ENCODE results near the gene CREB3L1. TPM values are rescaled to one million over a fixed set of nuclear protein-coding genes. Genes with fewer than 3 reads are reported as not detected.
A peak's percentile ranks its signal among the peaks of the same experiment; 100 is the strongest.

CREB3L1 gene
- total and polyA plus RNA-seq, 4 donors: 16.8 to 54.0 (median 36.8) TPM

DNA sequence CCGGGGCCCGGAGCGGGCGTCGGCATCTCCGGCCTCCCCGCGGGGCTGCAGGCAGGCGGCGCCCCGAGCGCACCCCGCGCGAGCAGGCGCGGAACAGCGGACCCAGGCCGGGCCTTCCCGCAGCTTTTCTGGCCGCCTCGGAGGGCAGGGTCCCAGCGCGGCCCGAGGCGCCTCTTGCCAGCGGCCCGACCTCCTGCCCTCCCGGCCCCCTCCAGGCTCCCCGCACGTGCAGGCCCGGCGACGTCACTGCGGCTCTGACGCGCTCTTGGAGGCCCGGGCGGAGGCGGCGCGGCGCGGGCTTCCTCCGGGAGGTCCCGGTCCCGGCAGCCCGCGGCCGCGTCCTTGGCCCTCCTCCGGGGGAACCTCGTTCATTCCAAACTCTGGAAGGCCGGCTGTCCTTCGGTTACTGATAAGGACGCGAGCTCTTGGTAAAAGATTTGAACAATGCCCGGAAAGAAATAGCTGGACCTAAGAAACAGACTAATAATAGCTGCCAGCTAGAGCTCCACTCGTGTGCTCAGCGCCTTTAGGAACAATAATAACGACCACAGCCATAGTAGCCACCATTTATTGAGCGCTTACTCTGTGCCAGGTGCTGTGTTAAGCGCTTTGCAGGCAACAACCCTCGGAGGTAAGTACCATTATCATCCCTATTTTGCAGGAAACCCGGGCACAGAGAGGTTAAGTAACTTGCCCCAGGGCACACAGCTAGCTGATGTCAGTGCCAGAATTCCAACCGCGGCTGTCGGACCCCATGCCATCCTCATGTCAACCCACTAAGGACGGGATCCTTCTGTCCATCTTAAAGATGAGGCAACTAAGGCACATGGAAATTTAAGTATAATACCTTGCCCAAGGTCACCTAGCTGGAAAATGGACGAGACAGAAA, 39.1 kb upstream of the CREB3L1 start:
- peak overlapping the region; percentile 72 to 91 for H3K27ac ChIP-seq (ENCODE audit: low read depth in 1 of 2, low read length in 1 of 2)
- H3K9ac ChIP-seq (ENCODE audit: insufficient read depth in 1 of 2, low read length in 2 of 2): peak overlapping the region in 1 of 2 donors; percentile 62
- no peaks in the 10 kb centered on the region for H3K9me3 ChIP-seq (ENCODE audit: control insufficient read depth in 4 of 4, insufficient read depth in 3 of 4, low read length in 3 of 4)
- DNase-seq: peak; percentile 65 to 79 (median 76)
- TF ChIP-seq, protein P1, sequence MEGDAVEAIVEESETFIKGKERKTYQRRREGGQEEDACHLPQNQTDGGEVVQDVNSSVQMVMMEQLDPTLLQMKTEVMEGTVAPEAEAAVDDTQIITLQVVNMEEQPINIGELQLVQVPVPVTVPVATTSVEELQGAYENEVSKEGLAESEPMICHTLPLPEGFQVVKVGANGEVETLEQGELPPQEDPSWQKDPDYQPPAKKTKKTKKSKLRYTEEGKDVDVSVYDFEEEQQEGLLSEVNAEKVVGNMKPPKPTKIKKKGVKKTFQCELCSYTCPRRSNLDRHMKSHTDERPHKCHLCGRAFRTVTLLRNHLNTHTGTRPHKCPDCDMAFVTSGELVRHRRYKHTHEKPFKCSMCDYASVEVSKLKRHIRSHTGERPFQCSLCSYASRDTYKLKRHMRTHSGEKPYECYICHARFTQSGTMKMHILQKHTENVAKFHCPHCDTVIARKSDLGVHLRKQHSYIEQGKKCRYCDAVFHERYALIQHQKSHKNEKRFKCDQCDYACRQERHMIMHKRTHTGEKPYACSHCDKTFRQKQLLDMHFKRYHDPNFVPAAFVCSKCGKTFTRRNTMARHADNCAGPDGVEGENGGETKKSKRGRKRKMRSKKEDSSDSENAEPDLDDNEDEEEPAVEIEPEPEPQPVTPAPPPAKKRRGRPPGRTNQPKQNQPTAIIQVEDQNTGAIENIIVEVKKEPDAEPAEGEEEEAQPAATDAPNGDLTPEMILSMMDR (IDR thresholded peaks at IDR 0.05; ENCODE audit: control extremely low read depth, extremely low read depth): no peak
- H3K4me1 ChIP-seq (ENCODE audit: control insufficient read depth in 5 of 5, insufficient read depth in 5 of 5, low read length in 5 of 5): peaks cover 5 to 29% (median 11%) of the 10 kb centered on the region in 5 donors
- H3K27me3 ChIP-seq (ENCODE audit: control insufficient read depth in 3 of 3, insufficient read depth in 3 of 3, low read length in 2 of 3): peaks cover 0 to 42% (median 26%) of the 10 kb centered on the region in 3 donors
- ATAC-seq (ENCODE audit: insufficient read depth, low FRiP score): peak; percentile 52
- WGBS, 2 donors: 1% methylated on average over 57 to 70 of the region's 70 CpGs
- H3K36me3 ChIP-seq (ENCODE audit: control insufficient read depth in 4 of 4, insufficient read depth in 4 of 4, low read length in 4 of 4): no peaks in the 10 kb centered on the region
- H3K4me3 ChIP-seq: peak overlapping the region; percentile 37

DNA sequence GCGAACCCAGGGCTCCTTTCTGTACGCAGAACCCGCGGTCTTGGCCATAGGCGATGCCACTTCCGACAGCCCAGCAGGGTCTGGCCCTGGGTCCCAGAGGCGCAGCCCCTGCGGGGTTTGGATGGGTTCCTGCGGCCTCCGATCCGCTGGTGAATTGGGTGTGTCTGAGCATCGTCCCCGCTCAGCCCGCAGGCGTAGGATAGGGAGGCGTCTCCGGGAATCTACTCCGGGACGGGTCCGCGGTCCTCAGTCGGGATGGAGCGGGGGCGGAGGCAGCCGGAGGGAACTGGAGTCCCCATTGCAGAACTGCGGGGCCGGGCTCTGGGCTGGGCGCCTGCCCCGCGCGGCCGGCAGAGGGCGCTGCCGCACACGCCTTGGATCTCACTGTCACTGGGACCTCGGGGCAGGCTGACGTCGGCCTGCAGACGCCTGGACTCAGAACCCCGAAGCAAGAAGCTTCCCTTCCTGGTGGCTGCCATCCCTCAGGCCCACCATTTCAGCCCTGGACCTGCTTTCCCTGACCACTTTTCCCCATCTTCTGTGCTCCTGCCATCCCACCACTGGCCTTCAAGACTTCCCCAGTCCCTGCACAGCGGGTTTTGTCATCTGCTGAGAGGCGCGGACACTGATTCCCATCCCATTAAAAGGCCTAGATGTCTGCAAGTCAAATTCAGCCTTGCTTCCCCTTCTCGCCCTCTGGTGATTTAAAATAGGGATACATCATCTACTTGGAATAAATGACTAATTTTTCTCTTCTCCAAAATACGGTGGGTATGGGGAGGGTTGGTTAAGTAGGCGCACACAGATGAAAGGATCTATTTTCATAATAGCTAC, 38.3 kb upstream of the CREB3L1 start:
- WGBS, 2 donors: 11 to 17% methylated on average over 32 to 46 of the region's 46 CpGs
- Histone ChIP-seq H3K36me3 (ENCODE audit: control insufficient read depth in 4 of 4, insufficient read depth in 4 of 4, low read length in 4 of 4) (no peaks in the 10 kb centered on the region), H3K9me3 (ENCODE audit: control insufficient read depth in 4 of 4, insufficient read depth in 3 of 4, low read length in 3 of 4) (no peaks in the 10 kb centered on the region), H3K4me1 (ENCODE audit: control insufficient read depth in 5 of 5, insufficient read depth in 5 of 5, low read length in 5 of 5) (peaks cover 6 to 35% (median 14%) of the 10 kb centered on the region in 5 donors), H3K27me3 (ENCODE audit: control insufficient read depth in 3 of 3, insufficient read depth in 3 of 3, low read length in 2 of 3) (peaks cover 0 to 36% (median 17%) of the 10 kb centered on the region in 3 donors), H3K27ac (ENCODE audit: low read depth in 1 of 2, low read length in 1 of 2) (peak overlapping the region; percentile 72 to 91), H3K4me3 (no peak overlapping the region), H3K9ac (ENCODE audit: insufficient read depth in 1 of 2, low read length in 2 of 2) (peak overlapping the region in 1 of 2 donors; percentile 73)
- DNase-seq: peak; percentile 91 to 94 (median 92)
- ATAC-seq (ENCODE audit: insufficient read depth, low FRiP score): peak; percentile 64
- TF ChIP-seq, protein P1 (IDR thresholded peaks at IDR 0.05; ENCODE audit: control extremely low read depth, extremely low read depth): peak; percentile 96

DNA sequence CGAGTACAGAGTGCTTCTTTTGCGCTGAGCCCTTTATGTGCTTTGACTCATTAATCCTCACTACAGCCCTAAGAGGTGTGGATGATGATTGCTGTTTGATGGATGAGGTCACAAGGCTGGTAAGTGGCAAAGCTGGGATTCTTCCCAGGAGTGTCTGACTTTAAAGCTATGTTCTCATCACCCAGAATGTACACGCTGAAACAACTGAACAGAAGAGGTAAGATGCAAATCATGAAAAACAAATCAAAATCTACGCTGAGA, 37.7 kb upstream of the CREB3L1 start:
- peaks cover 6 to 35% (median 14%) of the 10 kb centered on the region in 5 donors for H3K4me1 ChIP-seq (ENCODE audit: control insufficient read depth in 5 of 5, insufficient read depth in 5 of 5, low read length in 5 of 5)
- no peak overlapping the region for H3K4me3 ChIP-seq
- peaks cover 0 to 31% (median 12%) of the 10 kb centered on the region in 3 donors for H3K27me3 ChIP-seq (ENCODE audit: control insufficient read depth in 3 of 3, insufficient read depth in 3 of 3, low read length in 2 of 3)
- 70 to 83% methylated on average over 4 of the region's 4 CpGs for WGBS, 2 donors
- DNase-seq (no peak), ATAC-seq (ENCODE audit: insufficient read depth, low FRiP score) (no peak)
- H3K9me3 ChIP-seq (ENCODE audit: control insufficient read depth in 4 of 4, insufficient read depth in 3 of 4, low read length in 3 of 4): no peaks in the 10 kb centered on the region
- no peak overlapping the region for H3K9ac ChIP-seq (ENCODE audit: insufficient read depth in 1 of 2, low read length in 2 of 2)
- no peak overlapping the region for H3K27ac ChIP-seq (ENCODE audit: low read depth in 1 of 2, low read length in 1 of 2)
- H3K36me3 ChIP-seq (ENCODE audit: control insufficient read depth in 4 of 4, insufficient read depth in 4 of 4, low read length in 4 of 4): no peaks in the 10 kb centered on the region
- TF ChIP-seq, protein P1 (IDR thresholded peaks at IDR 0.05; ENCODE audit: control extremely low read depth, extremely low read depth): no peak

Data from lung (tissue), 12 donors.